Hepatocyte (in vitro differentiated cells): Measurements from ENCODE around the gene CD3E.

Experiments
- EZH2phosphoT487 ChIP-seq: fragments of 200-600 bp; sonication (generic); IDR thresholded peaks from one replicate; pipeline ENCODE4 v1.6.1; 2018; ENCODE audit warnings: antibody characterized with exemption, mild to moderate bottlenecking, low read depth, moderate library complexity; ENCODE audit not compliant: unreplicated experiment, severe bottlenecking
- TF ChIP-seq, protein P1 (sequence below): fragments of 200-600 bp; sonication (generic); IDR thresholded peaks from 2 replicates; pipeline ENCODE4 v1.5.1; 2016; ENCODE audit warnings: antibody characterized with exemption, mild to moderate bottlenecking; ENCODE audit not compliant: poor library complexity

DNA sequence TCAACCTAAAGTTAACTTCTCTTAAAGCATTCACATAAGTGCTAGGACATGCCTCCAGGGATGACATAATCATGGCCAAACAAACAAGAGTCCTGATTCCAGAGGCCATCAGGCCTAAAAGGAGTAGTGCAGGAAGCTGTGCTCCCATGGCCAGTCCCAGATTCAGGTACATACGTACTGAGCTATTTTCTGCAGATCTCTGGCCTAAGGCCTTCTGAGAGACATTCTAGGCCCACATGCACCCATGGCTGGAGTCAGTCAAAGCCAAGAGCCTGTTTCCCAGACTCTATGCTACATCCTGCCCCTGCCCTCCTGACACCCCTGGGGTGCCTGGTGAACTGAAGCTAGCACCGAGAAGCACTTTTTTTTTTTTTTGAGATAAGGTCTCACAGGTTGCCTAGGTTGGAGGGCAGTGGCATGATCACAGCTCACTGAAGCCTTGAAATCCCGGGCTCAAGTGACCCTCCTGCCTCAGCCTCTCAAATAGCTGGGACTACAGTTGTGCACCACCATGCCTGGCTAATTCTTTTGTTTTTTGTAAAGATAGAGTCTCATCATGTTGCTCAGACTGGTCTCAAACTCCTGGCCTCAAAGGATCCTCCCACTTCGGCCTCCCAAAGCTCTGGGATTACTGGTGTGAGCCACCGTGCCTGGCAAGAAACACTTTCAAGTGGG lies 37.4 kb downstream of the CD3E start:
- TF ChIP-seq, protein P1, sequence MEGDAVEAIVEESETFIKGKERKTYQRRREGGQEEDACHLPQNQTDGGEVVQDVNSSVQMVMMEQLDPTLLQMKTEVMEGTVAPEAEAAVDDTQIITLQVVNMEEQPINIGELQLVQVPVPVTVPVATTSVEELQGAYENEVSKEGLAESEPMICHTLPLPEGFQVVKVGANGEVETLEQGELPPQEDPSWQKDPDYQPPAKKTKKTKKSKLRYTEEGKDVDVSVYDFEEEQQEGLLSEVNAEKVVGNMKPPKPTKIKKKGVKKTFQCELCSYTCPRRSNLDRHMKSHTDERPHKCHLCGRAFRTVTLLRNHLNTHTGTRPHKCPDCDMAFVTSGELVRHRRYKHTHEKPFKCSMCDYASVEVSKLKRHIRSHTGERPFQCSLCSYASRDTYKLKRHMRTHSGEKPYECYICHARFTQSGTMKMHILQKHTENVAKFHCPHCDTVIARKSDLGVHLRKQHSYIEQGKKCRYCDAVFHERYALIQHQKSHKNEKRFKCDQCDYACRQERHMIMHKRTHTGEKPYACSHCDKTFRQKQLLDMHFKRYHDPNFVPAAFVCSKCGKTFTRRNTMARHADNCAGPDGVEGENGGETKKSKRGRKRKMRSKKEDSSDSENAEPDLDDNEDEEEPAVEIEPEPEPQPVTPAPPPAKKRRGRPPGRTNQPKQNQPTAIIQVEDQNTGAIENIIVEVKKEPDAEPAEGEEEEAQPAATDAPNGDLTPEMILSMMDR = no peak
- TF ChIP-seq EZH2phosphoT487 = no peak
